GM21381 (cell line): ENCODE results near the gene DELE1.
"Not testable (repeated sequence)": the region's sequence is repeated elsewhere in the genome, so short reads cannot be mapped to it uniquely, and the experiment has no call there.

Experiments
- ATAC-seq: cut with Tn5 transposase; IDR thresholded peaks from one replicate; pipeline ENCODE4 v1.9.1; 2021; ENCODE audit warnings: mild to moderate bottlenecking, moderate library complexity; ENCODE audit not compliant: unreplicated experiment

The DELE1 gene

DNA sequence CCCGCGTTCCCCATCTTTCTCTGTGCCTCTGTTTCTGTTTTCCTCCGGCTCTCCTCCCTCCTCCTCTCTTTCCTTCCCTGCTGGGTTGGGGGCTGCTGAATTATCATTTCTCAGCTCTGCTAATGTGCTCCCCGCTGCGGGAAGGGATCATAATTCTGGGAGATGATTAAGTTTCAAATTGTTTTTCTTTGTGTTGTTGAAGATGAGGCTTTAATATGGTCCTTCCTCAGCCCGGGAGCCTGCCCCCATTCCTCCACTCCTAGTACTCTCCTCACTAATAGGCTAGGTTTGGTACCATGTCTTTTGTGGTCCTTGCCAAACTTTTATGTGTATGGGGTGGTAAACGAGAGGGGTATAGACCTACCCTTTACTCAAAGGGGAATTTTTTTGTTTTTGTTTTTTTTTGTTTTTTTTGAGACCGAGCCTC lies 39.8 kb upstream of the DELE1 start:
- ATAC-seq: no peak

DNA sequence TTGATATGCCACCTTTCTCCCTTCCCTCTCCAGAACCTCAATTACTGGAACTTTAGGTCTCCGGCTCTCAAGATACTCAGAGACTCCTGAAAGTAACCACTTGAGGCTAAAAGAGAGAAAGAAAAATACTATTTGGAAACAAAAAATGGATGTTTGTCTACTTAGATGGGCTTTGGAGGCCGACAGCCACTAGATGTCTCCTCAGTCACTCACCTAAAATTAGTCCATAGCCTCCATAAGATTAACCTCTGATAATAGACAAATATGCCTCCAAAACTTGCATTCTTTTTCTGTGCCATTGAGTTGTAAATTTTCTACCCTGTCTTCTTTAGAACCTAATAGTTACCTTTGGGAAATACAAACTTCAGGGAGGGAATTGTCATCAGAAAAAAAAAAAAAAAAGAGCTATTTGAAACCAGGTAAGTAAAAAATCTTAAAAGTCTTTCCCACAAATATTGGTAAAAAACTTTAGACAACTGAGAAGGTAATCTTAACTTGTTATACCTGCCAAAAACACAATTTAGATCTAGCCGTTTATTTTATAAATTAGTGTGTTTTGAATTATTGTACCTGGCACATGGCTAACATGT lies 34.3 kb upstream of the DELE1 start:
- ATAC-seq: no peak

DNA sequence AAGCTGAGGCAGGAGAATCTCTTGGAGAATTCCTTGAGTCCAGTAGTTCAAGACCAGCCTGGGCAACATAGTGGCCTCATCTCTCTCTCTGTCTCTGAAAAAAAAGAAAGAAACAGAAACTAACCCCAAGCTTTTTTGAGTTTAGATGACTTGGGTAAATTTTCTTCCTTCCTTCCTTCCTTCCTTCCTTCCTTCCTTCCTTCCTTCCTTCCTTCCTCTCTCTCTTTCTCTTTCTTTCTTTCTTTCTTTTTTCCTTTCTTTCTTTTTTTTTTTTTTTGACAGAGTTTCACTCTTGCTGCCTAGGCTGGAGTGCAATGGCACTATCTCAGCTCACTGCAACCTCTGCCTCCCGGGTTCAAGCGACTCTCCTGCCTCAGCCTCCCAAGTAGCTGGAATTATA lies 33.2 kb upstream of the DELE1 start:
- not testable (repeated sequence) for ATAC-seq

DNA sequence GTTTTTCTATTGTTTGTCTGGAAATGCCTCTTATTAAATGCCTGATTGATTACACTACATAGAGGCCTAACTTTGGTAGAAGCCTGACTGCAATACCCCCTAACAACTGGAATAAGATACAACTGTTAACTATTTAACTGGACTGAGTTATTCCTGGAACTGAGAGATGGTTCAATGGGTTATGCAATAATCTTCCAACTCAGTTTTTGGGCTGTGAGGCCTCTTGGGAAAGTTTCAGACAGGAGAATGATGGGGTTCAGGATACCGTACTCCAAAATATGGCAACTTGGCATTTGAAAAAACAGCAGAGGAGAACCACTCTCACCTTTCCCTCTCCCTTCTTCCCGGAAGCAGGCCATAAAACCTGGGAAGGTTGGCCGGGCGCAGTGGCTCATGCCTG lies 26.2 kb upstream of the DELE1 start:
- no peak for ATAC-seq

DNA sequence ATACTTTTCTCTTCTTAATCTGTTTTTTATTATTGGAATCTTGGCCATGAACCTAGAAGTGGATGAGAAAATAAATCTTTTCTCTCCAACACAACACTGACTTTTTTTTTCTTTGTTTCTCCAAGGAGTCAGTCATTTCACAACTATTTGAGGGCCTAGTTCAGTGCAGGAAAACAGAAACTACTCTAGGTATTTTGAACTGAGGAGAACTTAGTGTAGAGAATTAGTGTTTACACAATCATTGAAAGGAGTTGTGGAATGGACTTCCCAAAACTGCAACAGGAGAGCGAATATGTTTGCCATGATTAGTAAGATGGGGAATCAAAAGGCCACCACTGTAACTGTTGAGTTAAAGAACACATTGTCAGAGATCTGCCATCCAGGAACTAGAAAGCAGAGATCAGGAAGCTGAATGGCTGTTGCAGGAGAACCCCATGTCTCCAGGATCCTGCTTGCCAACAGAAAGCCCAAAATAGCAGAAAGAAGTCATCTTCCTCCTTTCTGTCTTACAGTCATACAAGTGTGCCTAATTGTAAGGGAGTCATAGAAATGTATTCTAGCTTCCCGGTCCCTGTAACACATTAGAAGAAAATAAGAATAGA lies 25.1 kb upstream of the DELE1 start:
- no peak for ATAC-seq

DNA sequence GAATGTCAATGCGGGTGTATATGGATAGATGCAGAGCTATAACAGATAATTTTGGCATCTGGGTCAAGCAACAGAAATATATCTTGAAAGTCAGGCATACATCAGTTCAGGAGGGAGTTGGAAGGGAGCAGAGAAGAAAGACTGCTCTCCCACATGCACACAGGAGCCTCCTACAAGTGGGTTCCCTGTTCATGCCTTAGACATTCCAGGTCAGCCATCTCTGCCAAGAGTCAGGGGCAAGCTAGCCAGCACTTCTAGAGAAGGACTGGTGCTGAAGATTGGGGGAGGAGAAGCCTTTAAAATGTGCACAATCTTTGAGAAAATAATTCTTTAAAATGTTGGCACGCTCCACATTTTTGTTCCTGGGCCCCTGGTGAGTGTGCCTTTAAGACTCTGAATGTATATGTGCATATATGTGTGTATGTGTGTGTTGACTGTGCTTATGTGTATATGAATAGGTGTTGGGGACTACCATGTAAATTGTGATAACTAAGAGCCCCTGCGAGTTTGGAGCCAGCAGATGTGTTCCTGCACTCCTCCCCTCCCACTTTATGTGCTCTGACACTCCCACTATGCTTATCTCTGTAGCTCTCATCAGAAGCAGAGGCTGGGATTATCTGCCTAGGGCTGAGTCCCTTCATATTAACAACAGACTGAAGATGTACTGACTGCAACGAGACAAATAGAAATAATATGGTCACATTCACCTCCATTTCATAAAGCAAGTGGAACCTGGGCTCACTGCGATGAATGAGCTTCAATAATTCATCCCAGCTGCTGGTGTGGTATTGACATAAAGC lies 21.5 kb upstream of the DELE1 start:
- no peak for ATAC-seq

DNA sequence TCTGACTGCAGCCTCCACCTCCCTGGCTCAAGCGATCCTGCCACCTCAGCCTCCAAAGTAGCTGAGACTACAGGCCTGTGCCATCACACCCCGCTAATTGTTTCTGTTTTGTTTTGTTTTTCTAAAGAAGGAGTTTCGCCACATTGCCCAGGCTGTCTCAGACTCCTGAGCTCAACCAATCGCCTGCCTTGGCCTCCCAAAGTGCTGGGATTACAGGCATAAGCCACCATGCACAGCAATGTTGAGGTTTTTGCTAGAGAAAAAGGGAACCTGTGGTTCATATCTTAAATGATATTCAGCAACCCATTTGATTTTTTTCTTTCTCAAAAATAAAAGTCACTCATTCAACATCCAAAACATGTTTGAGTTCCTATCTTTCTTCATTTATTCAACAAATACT lies 20.4 kb upstream of the DELE1 start:
- no peak for ATAC-seq

DNA sequence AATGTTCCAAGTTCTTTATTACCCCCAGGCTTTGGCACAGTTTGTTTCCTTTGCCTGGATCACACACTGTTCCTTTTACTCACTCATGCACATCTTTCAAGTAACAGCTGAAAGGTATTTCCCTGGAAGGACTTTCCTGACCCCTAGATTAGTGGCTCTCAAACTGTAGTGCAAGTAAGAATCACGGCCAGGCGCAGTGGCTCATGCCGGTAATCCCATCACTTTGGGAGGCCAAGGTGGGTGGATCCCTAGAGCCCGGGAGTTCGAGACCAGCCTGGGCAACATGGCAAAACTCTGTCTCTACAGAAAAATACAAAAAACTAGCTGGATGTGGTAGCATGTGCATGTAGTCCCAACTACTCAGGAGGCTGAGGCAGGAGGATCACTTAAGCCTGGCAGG lies 19.1 kb upstream of the DELE1 start:
- ATAC-seq: no peak

DNA sequence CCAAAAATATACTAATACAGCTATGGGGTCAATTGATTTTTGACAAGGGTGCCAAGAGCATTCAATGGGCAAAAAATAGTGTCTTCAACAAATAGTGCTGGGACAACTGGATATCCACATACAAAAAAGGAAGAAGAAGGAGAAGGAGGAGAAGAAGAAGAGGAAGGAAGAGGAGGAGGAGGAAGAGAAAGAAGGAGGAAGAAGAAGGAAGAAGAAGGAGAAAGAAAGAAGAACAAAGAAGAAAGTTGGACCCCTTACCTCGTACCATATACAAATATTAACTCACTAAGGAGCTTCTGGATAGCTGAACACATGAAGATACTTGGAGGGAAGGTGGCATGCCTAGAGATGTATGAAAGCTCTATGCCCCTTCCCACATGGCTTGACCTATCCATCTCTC lies 17.2 kb upstream of the DELE1 start:
- no peak for ATAC-seq

DNA sequence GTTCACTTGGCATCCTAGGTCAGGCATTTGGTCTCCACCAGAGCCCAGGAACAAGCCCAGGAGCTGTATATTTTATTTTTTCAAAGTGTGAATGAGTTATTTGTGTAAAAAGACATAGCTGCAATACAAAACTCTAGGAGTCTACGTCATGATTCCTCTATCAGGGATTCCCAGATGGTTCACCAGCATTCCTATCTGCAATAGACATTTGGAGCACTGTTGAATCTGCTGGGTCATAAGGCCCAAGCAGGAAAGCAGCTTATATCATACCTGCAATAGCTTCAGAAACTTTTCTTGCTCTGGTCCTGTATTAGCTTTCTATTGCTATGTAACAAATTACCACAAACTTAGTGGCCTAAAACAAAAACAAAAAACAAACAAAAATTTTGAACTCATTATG lies 16.7 kb upstream of the DELE1 start:
- ATAC-seq: no peak

DNA sequence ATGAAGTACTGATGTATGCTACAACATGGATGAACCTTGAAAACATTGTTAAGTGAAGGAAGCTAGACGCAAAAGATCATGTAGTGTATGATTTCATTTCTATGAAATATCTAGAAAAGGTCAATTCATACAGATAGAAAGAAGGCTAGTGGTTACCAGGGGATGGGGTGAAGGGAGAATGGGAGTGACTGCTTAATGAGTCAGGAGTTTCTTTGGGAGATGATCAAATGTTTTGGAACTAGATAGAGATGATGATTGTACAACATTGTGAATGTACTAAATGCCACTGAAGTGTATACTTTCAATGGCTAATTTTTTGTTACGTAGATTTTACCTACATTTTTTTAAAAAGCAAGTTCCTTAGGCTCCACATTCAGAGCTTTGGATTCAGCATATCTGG lies 14.9 kb upstream of the DELE1 start:
- ATAC-seq: no peak

DNA sequence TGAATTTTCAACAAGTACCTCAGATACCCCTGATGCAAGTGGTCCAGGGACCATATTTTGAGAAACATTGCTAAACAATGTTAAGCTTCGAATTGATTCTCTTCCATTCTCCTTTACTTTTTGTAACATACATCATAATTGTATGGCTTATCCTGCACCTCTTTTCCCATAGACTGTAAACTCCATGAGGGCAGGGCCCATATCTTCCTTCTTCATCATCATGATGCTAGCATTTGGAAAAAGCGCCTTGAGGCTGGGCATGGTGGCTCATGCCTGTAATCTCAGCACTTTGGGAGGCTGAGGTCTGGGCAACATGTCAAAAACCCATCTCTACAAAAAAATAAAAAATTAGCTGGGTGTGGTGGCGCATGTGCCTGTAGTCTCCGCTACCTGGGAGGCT lies 14.5 kb upstream of the DELE1 start:
- no peak for ATAC-seq

DNA sequence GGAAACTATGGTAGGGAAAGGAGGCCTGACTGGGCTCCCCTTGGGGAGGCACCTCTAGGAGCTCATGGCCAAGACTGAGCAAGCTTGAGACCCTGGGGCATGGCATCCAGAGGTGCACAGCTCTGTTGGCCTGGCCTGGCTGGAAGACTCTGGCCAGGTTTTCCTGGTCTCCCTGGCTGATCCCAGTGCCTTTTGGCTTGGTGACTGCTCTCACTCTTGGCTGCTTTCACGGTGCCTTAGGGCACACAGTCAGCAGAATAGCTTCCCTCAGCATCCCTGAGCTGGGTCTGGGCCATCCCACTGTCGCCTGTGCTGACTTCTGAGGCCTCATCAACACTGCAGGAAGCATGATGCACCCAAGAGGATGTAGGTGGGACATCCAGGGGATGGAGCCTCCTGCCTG lies 13.4 kb upstream of the DELE1 start:
- no peak for ATAC-seq

DNA sequence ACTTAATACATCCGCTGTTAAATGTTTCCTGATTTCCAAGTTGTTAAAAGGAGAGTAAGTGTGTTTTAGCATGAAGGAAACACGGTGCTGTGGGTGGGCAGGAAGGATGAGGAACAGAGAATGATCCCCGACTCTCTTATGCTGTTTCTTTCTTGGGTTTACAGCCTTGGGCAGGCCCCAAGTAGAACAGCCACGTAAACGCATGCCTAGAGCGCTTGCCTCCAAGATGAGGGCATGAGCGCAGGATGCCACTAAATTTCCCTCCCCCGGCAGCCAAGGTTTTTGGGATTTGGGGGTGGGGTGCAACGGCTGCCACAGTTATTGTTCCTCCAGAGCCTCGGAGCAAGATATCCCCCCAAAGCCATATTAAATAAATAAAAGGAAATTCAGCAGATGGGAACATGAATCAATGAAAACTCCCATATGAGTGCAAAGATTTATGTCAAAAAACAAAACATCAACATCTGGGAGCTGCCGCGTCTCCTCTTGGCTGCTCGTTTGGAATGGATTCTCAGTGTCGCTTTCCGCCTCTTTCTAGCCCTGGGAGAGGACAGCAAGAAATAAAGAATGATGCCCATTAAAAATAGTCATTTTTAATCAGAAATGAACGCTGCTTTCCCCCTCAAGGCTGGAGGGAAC lies 10.0 kb upstream of the DELE1 start:
- no peak for ATAC-seq

DNA sequence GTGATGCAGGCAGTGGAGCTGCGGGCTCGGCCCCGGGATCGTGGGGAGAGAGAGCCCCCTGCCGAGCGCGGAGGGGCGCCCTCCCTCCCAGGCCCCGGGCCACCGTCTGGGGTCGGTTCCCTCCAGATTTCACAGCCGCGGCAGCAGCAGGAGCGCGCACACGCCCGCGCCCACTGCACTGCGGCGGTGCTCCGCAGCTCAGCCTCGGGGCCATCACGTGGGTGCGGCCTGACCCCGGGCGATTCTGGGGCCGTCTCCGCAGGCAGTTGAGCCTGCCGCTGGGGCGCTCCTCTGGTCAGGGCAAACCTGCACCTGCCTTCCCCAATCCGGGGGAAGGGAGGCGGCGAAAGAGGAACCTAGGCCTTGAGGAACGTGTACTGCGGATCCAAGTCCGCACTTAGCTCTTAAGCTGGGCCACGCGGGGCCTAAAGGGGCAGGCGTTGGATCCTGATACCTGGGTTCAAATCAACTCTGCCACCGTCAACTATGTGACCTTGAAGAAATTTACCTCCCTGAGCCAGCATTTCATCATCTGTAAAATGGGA lies 9.4 kb upstream of the DELE1 start:
- peak; percentile 73 for ATAC-seq

DNA sequence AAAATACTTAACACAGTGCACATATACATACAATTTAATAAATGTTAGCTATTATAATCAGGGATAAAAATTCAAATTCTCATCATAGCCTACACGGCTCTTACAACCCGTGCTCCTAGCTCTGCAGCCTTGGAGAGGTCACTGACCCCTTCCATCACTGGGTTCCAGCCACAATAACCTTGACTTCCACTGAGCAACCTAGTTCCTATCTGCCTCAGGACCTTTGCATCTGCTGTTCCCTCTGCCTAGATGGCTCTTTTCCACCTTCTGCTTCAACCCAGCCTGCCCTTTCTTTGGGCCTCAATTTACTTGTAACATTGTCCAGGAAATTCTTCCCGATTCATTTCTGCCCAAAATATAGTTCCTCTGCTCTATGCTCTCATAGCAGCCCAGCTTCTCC lies 8.9 kb upstream of the DELE1 start:
- no peak for ATAC-seq

DNA sequence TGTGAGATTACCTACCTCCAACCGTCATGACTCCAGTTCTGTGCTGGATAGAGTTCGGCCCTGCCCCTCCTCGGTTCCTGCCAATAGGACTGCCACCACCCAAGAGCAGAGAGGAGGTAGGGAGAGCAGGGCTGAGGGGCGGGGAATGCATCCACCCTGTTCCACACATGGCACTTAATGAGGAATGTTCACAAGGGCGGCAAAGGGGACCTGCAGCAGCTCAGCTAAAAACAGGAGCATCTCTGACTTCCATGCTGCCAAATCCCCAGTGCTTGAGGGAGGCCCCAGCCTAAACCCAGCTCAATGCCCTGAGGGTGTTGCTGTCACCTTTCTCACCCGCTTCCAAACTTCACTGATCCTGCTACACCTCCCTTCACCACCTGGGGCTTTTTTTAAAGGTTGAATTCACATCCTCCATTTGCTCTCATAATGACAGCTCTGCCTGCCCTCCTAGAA lies 7.8 kb upstream of the DELE1 start:
- no peak for ATAC-seq

DNA sequence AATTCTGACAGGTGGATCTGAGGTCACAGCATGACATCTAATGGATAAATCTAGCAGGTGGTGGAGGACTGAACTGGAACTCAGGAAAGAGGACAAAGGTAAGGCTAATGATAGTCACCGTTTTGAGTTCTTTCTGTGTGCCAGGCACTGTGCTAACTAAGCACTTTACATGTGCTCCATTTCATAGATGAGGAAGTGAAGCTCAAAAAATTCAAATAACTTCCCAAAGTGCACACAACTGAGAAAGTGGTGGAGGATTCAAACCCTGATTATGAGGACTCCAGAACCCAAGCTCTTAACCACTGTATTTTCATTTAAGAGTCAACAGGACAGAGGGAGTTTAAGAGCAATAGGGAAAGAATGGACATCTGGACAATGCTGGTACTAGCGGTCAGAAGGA lies 7.1 kb upstream of the DELE1 start:
- no peak for ATAC-seq

DNA sequence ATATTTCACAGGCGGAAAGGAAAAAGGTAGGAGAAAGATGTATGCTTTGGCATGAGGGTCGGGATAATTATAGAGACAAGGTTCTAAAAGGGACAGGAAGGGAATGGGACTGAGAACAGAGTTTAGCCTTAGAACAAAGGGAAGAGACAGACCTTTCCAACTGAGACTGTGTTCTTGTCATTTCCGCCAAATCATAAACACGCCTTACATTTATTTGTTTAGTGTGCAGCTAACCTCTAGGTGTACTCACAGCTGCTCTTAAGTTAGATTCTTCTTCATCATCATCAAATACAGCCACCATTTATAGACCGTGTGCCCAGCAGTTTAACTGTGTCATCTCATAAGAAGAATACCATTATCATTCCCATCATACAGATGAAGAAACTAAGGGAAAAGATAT lies 5.9 kb upstream of the DELE1 start:
- ATAC-seq: no peak

DNA sequence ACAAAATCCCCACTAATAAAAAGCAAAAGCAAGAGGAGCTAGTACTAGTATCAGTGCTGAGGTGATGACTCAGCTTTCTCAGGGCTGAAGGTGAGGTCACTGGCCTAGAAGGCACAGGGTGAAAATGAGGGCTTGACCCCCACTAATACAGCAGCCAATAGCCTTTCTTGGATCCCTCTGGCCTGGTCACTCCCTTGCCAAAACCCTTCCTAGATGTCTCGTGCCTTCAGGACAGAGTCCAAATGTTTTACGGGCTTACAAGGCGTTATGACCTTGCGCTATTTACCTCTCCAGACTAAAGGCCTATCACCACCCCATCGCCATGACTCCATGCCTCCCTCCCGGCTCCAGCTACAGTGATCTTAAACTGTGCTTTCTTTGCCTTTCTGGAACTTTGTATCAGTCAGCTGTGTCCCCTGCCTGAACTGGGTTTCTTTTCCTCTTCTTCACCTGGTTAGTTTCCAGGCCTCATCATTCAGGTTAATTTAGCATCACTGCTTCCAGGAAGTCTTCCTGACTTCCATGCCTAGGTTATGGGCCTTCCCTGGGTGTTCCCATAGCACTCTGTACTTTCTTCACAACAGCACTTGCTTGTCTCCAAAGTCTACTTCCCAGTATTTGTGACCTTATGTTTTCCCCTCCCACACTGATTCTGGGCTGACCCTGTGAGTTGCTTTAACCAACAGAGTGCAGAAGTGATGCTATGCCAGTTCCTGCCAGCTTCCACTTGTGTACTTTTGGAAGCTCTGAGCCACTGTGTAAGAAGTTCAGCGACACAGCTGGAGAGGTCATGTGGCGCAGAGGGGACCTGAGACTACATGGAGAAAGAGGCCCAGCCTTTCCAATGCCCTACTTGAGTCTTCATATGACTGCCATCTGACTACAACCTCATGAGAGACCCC lies 4.2 kb upstream of the DELE1 start:
- ATAC-seq: no peak

DNA sequence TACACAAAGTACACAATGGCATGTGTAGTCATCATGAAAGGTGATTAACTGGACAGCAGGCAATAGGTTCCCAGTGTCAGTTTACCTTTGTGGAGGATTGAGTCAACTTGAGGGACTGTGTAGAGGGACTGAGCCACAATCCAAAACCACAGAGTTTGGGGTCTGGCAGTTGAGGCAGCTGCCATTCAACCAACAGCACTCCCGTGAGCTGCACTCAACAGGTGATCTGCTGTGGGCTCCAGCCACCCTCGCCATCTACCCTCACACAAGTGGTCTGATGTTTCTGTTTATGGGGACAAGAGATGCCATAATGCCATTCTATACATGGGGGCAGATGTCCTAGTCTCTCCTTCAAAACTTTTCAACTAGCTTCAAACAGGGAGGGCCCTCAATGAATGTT lies 2.9 kb upstream of the DELE1 start:
- ATAC-seq: no peak
